Stimulated activated CD4-positive, alpha-beta T cell treated with anti-CD3 and anti-CD28 coated beads, Interleukin-12 subunit alpha, Interleukin-12 subunit beta, amount 100 ng/mL, for 4 hours (primary cell): Measurements from ENCODE around the gene AP2B1.
"Not testable (repeated sequence)": the region's sequence is repeated elsewhere in the genome, so short reads cannot be mapped to it uniquely, and the experiment has no call there.

Experiments
- DNase-seq: peaks from one replicate; pipeline ENCODE4 v3.0.0-alpha.2; 2020

The AP2B1 gene

GRCh38 chr17:35587074-35587961 lies at the start of gene AP2B1:
TSS of gene AP2B1 (plus strand) at chr17:35587322. CDS start at chr17:35594031, 6,709 bp downstream.
- DNase-seq: peak; percentile 94

GRCh38 chr17:35537601-35538141 lies 49.5 kb upstream of the AP2B1 start, which contains the start of gene SLFN12L:
TSS of gene SLFN12L (minus strand) at chr17:35537678. CDS start at chr17:35522364, 15,314 bp downstream.
- DNase-seq: no peak

- no peak for DNase-seq
Measured at GRCh38 chr17:35539659-35540026, 47.5 kb upstream of the AP2B1 start.

- DNase-seq: peak; percentile 28
Measured at GRCh38 chr17:35540589-35541404, 46.3 kb upstream of the AP2B1 start.

GRCh38 chr17:35541434-35541833 lies 45.7 kb upstream of the AP2B1 start:
- DNase-seq: no peak

- DNase-seq: no peak
Measured at GRCh38 chr17:35542990-35543389, 44.1 kb upstream of the AP2B1 start.

GRCh38 chr17:35543856-35544255 lies 43.3 kb upstream of the AP2B1 start:
- no peak for DNase-seq

- no peak for DNase-seq
Measured at GRCh38 chr17:35545150-35545549, 42.0 kb upstream of the AP2B1 start.

- no peak for DNase-seq
Measured at GRCh38 chr17:35546487-35546886, 40.6 kb upstream of the AP2B1 start.

GRCh38 chr17:35548208-35548810 lies 38.8 kb upstream of the AP2B1 start:
- no peak for DNase-seq

GRCh38 chr17:35548978-35549377 lies 38.1 kb upstream of the AP2B1 start:
- DNase-seq: no peak

- DNase-seq: no peak
Measured at GRCh38 chr17:35553310-35553709, 33.8 kb upstream of the AP2B1 start.

- DNase-seq: no peak
Measured at GRCh38 chr17:35554668-35555067, 32.5 kb upstream of the AP2B1 start.

GRCh38 chr17:35555691-35556090 lies 31.4 kb upstream of the AP2B1 start:
- DNase-seq: no peak

- no peak for DNase-seq
Measured at GRCh38 chr17:35557353-35557752, 29.8 kb upstream of the AP2B1 start.

- no peak for DNase-seq
Measured at GRCh38 chr17:35559495-35560210, 27.5 kb upstream of the AP2B1 start.

- DNase-seq: no peak
Measured at GRCh38 chr17:35560703-35561102, 26.4 kb upstream of the AP2B1 start, which contains the start of gene SLFN14. TSS of gene SLFN14 (minus strand) at chr17:35560819. CDS start at chr17:35558062, 2,757 bp downstream.

GRCh38 chr17:35563181-35563580 lies 23.9 kb upstream of the AP2B1 start:
- not testable (repeated sequence) for DNase-seq

GRCh38 chr17:35566968-35567367 lies 20.2 kb upstream of the AP2B1 start:
- DNase-seq: no peak

- peak; percentile 33 for DNase-seq
Measured at GRCh38 chr17:35568561-35568960, 18.6 kb upstream of the AP2B1 start.

GRCh38 chr17:35569405-35569804 lies 17.7 kb upstream of the AP2B1 start:
- no peak for DNase-seq

- DNase-seq: no peak
Measured at GRCh38 chr17:35575759-35576158, 11.4 kb upstream of the AP2B1 start.
